ENCODE measurements around the gene TCL1B.
"Not testable (repeated sequence)": the region's sequence is repeated elsewhere in the genome, so short reads cannot be mapped to it uniquely, and the experiment has no call there.

The TCL1B gene

GRCh38 chr14:95685978-95686922 is at the start of gene TCL1B:
Gene TCL1B (plus strand): TSS chr14:95686426. CDS start chr14:95686468, 42 bp downstream.
- no peak for DNase-seq

GRCh38 chr14:95644981-95645380 is 41.2 kb upstream of the TCL1B start:
- DNase-seq = no peak

- DNase-seq = no peak
Measured at GRCh38 chr14:95645389-95645996, 40.7 kb upstream of the TCL1B start.

GRCh38 chr14:95647926-95648325 is 38.3 kb upstream of the TCL1B start:
- DNase-seq = no peak

- DNase-seq = no peak
Measured at GRCh38 chr14:95649230-95649629, 37.0 kb upstream of the TCL1B start.

GRCh38 chr14:95651028-95651427 is 35.2 kb upstream of the TCL1B start:
- no peak for DNase-seq

GRCh38 chr14:95651821-95652583 is 34.2 kb upstream of the TCL1B start:
- DNase-seq = no peak

GRCh38 chr14:95652690-95653089 is 33.5 kb upstream of the TCL1B start:
- no peak for DNase-seq

- DNase-seq = no peak
Measured at GRCh38 chr14:95655461-95655860, 30.8 kb upstream of the TCL1B start.

- no peak for DNase-seq
Measured at GRCh38 chr14:95656634-95657033, 29.6 kb upstream of the TCL1B start.

- no peak for DNase-seq
Measured at GRCh38 chr14:95657454-95657853, 28.8 kb upstream of the TCL1B start.

GRCh38 chr14:95659293-95659989 is 26.8 kb upstream of the TCL1B start:
- DNase-seq = no peak

GRCh38 chr14:95659990-95660385 is 26.2 kb upstream of the TCL1B start:
- DNase-seq = no peak

- no peak for DNase-seq
Measured at GRCh38 chr14:95660651-95661515, 25.3 kb upstream of the TCL1B start.

GRCh38 chr14:95662376-95663186 is 23.6 kb upstream of the TCL1B start:
- no peak for DNase-seq

- DNase-seq = no peak
Measured at GRCh38 chr14:95663226-95663797, 22.9 kb upstream of the TCL1B start.

- DNase-seq = no peak
Measured at GRCh38 chr14:95664066-95664465, 22.2 kb upstream of the TCL1B start.

GRCh38 chr14:95664546-95664945 is 21.7 kb upstream of the TCL1B start:
- DNase-seq = peak; percentile 63

GRCh38 chr14:95665530-95665929 is 20.7 kb upstream of the TCL1B start:
- DNase-seq = not testable (repeated sequence)

- DNase-seq = no peak
Measured at GRCh38 chr14:95666450-95666849, 19.8 kb upstream of the TCL1B start.
